Measurements from ENCODE around the gene UVSSA. TPM values are rescaled to one million over a fixed set of nuclear protein-coding genes. Genes with fewer than 3 reads are reported as not detected.

The UVSSA gene
- total and polyA plus RNA-seq, 9 of the 15 experiments (the other 6 are each of a cell fraction or from before 2014, with no cell fraction given): 0.21 to 14.6 (median 3.3) TPM

DNA sequence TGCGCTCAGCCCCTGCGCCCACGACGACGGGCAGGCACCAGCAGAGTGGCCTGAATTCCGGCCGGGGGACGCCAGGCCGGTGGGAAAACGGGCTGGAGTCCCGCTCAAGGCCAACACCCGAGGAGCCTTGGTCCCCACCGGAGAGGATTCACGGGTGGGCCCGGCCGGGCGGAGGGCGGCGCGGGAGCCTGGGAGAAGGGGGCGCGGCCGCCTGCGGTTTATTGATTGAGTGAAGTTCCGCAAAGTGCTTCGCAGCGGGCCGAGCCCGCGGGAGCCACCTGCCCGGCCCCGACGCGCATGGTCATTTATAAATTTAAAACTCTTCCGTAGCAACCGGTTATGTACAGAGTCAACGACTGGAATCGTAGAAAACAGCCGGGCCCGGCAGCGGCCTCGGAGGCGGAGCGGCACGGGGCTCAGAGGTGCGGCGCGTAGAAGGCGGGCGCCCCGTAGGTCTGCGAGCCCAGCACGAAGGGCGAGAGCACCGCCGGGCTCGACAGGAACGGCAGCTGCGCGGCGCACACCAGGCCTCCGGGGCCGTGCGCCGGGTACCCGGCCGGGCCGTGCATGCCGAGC is 55.6 kb downstream of the UVSSA start:
- peaks cover 3 to 36% of the 10 kb centered on the region in 2 experiments; a peak in 3 of 5 replicates for H3K4me1 ChIP-seq (replicated peaks in 1 of 2; ENCODE audit: control insufficient read depth in 2 of 2, insufficient read depth in 2 of 2, low read length in 2 of 2)
- FAIRE-seq (no peak), ATAC-seq (no peak), DNase-seq (ENCODE audit: extremely low read depth in 1 of 4, low spot score in 3 of 4) (no peak)
- 33% methylated on average over 26 of the region's 69 CpGs for WGBS (ENCODE audit: insufficient coverage, low coverage, missing lambda C conversion rate)
- H3K79me2 ChIP-seq (ENCODE audit: control insufficient read depth, insufficient read depth, low read length): no peaks in the 10 kb centered on the region
- peaks cover 9 to 45% of the 10 kb centered on the region in 2 experiments; a peak in 3 of 5 replicates for H3K27me3 ChIP-seq (ENCODE audit: control insufficient read depth in 2 of 2, insufficient read depth in 2 of 2, low read length in 2 of 2)
- H3K9ac ChIP-seq (ENCODE audit: insufficient read depth in 1 of 2, low read depth in 2 of 2, low read length in 2 of 2): no peak overlapping the region
- no peak overlapping the region for H3K4me3 ChIP-seq
- H2AFZ ChIP-seq (ENCODE audit: low read depth, low read length): no peak overlapping the region
- in situ Hi-C loops (cut with MboI) (no loop called here), intact Hi-C loops (cut with micrococcal nuclease) (no loop called here)
- H3K9me3 ChIP-seq (replicated peaks; ENCODE audit: control insufficient read depth, insufficient read depth, low read depth, low read length): no peaks in the 10 kb centered on the region
- no TSS peak for BruUV-seq (replicated peaks)
- no peak overlapping the region for H3K27ac ChIP-seq (ENCODE audit: extremely low read depth, low read depth, low read length)
- ChIA-PET CTCF (ENCODE audit: low intra/inter-chr PET ratio) (no interaction called here), POLR2A (interaction anchor here (1.2 kb wide), 1 partner anchor 13 kb away, joined by 4 read pairs; no protein-coding TSS in a partner anchor)
- H4K20me1 ChIP-seq (replicated peaks; ENCODE audit: control insufficient read depth, insufficient read depth, low read length): no peaks in the 10 kb centered on the region
- no peaks in the 10 kb centered on the region for H3K9me1 ChIP-seq (ENCODE audit: control insufficient read depth, insufficient read depth, low read length)
- no peak overlapping the region for H3K4me2 ChIP-seq (ENCODE audit: insufficient read depth, low read length)
- no peaks in the 10 kb centered on the region for H3K36me3 ChIP-seq (ENCODE audit: control insufficient read depth, insufficient read depth, low read length)
- TF ChIP-seq NCOA1 (IDR thresholded peaks at IDR 0.05; ENCODE audit: low read depth) (no peak), NRF1 (conservative IDR thresholded peaks at IDR 0.05 in 1 of 2, IDR thresholded peaks at IDR 0.05 in 1 of 2) (no peak), MTA1 (IDR thresholded peaks at IDR 0.05; ENCODE audit: borderline replicate concordance) (no peak), XRCC5 (IDR thresholded peaks at IDR 0.05; ENCODE audit: low read depth, low read length) (no peak), ZNF395 (CRISPR knock-in tag; IDR thresholded peaks at IDR 0.05) (no peak), TAF15 (IDR thresholded peaks at IDR 0.05; ENCODE audit: low read depth, low read length) (no peak), ZSCAN29 (IDR thresholded peaks at IDR 0.05) (no peak), NFRKB (IDR thresholded peaks at IDR 0.05; ENCODE audit: low read depth) (no peak), HNRNPH1 (optimal IDR thresholded peaks at IDR 0.05; ENCODE audit: low read depth, low read length) (no peak), BDP1 (IDR thresholded peaks at IDR 0.05; ENCODE audit: insufficient read depth, insufficient read length) (no peak), MTA3 (IDR thresholded peaks at IDR 0.05; ENCODE audit: borderline replicate concordance) (no peak), SIN3B (IDR thresholded peaks at IDR 0.05; ENCODE audit: low read depth) (no peak), ZNF174 (CRISPR knock-in tag; IDR thresholded peaks at IDR 0.05) (no peak), MAFK (IDR thresholded peaks at IDR 0.05; ENCODE audit: low read length) (no peak), HES1 (IDR thresholded peaks at IDR 0.05; ENCODE audit: low read depth) (no peak), NELFE (IDR thresholded peaks at IDR 0.05; ENCODE audit: insufficient read depth, insufficient read length) (no peak), POLR2AphosphoS2 (IDR thresholded peaks at IDR 0.05; ENCODE audit: low read length) (no peak), DDX20 (tag; IDR thresholded peaks at IDR 0.05; ENCODE audit: low read depth) (no peak), ZNF224 (CRISPR knock-in tag; IDR thresholded peaks at IDR 0.05) (no peak)
- TF ChIP-seq, protein P1, sequence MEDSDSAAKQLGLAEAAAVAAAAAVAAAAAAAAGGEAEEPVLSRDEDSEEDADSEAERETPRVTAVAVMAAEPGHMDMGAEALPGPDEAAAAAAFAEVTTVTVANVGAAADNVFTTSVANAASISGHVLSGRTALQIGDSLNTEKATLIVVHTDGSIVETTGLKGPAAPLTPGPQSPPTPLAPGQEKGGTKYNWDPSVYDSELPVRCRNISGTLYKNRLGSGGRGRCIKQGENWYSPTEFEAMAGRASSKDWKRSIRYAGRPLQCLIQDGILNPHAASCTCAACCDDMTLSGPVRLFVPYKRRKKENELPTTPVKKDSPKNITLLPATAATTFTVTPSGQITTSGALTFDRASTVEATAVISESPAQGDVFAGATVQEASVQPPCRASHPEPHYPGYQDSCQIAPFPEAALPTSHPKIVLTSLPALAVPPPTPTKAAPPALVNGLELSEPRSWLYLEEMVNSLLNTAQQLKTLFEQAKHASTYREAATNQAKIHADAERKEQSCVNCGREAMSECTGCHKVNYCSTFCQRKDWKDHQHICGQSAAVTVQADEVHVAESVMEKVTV (CRISPR knock-in tag; IDR thresholded peaks at IDR 0.05): no peak

Data from K562 (cell line).